UCSD-AML1 (cell line): ENCODE results near the gene OR2L3.
"Not testable (repeated sequence)": the region's sequence is repeated elsewhere in the genome, so short reads cannot be mapped to it uniquely, and the experiment has no call there.

Source experiments
- DNase-seq: peaks from one replicate; lab custom pipeline; 2025; ENCODE audit not compliant: unreplicated experiment; lab: John Stamatoyannopoulos, UW

OR2L3 gene, protein sequence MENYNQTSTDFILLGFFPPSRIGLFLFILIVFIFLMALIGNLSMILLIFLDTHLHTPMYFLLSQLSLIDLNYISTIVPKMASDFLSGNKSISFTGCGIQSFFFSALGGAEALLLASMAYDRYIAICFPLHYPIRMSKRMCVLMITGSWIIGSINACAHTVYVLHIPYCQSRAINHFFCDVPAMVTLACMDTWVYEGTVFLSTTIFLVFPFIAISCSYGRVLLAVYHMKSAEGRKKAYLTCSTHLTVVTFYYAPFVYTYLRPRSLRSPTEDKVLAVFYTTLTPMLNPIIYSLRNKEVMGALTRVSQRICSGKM

DNA sequence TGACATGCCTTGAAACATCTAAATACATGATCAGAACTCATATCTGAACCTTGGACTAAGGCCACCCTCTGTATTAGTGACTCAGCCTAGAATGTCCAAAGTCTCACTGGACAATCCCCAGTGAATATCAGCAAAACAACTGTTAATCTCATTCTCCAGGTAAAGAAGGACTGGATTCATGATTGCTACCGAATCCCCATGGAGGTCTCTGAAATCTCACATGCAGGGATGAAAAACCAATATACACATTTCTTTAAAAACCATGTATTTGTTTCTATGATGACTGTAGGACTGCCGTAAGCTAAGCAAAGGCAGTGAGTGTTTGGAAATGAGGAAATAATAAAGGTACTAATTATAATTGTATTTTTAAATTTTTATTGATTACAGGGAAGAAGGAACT lies at the start of gene OR2L3:
Gene OR2L3 (plus strand): TSS at position 301 of the 400 bp plus-strand sequence. CDS start 13,846 bp downstream, outside the sequence.
- DNase-seq = no peak

DNA sequence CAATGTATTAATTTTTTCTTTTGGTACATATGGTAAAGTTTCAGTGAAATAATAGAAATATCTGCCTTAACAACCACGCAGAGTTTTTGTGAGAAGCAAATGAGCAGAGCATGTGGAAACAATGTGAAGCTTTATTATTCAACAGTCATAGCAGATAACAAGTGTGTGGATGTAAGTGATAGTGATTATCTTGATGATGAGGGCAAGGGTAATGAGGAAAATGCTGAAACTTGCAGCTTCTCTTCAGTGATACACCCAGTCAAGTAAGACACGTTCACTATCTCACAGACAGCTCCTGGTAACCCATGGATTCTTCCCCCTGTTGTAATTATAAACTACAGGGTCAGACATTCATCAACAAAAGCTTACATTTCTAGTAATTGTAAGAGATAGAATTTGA lies 47.8 kb upstream of the OR2L3 start:
- no peak for DNase-seq

DNA sequence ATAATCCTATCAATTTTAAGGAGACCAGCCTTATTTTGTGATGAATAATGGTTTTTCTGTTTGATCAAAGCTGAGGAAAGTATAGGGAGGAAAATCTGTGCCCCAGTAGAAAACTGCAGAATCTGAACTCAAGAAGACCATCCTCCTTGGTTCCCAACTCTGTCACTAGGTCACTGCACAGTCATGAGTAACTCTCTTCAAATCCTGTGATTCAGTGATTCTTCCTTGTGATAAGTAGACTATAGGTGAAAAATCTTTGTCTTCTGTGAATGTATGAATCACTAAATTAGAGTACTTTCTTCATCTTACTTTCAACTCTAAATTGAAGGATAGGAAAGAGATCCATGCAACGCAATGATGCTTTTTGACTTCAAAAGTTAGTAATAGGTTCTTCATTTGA lies 46.5 kb upstream of the OR2L3 start:
- no peak for DNase-seq

DNA sequence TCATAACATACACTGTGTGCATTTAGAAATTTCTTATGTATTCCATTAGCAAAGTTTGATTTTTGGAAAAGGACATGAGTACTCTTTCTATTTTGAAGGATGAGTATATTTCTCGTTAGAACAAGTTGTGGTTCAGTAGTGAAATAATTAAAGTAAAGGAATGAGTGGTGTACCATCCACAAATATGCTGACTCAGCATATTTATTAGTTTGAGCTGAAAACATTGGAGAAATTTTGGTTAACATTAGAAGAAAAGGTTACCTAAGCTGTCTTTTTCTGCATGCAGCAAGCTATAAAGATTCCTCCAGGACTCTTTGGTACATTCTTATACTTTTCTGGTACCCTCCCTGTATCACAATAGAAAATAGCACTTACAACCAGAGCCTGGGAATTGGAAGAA lies 38.9 kb upstream of the OR2L3 start:
- no peak for DNase-seq

DNA sequence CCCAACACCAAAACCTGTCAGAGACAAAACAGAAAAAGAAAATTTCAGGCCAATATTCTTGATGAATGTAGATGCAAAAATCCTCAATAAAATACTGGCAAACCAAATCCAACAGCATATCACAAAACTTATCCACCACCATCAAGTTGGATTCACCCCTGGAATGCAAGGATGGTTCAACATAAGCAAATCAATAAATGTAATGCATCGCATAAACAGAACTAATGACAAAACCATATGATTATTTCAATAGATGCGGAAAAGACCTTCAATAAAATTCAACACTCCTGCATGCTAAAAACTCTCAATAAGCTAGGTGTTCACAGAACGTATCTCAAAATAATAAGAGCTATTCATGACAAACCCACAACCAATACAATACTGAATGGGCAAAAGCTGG lies 37.0 kb upstream of the OR2L3 start:
- DNase-seq = no peak

DNA sequence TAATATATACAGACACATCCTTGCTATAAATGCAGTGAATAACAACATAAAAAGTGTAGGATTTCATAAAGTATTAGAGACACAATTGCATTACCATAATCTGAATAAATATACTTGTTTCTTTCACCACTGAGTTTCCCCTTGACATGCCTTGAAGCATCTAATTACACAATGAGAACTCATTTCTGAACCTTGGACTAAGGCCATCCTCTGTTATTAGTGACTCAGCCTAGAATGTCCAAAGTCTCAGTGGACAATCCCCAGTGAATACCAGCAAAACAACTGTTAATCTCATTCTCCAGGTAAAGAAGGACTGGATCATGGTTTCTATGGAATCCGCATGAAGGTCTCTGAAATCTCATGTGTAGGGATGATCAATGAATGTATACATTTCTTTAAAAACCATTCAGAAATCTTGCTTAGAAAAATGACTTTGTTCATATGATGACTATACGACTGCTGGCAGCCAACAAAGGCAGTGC lies 33.4 kb upstream of the OR2L3 start, which contains the start of gene OR2L5:
Gene OR2L5 (plus strand): TSS at position 432 of the 482 bp plus-strand sequence. CDS start 8,288 bp downstream, outside the sequence.
- DNase-seq = no peak

DNA sequence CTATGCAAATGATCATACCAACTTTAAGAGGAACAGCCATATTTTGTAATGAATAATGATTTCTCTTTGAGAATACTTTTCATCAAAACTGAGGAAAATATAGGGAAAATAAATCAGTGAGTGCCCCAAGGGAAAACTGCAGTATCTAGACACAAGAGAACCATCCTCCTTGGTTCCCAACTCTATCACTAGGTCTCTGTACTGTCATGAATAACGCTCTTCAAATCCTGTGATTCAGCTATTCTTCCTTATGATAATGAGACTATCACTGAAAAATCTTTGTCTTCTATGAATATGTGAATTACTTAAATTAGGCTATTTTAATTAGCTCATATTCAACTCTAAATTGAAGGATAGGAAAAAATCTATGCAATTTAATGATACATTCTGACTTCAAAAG lies 30.8 kb upstream of the OR2L3 start:
- no peak for DNase-seq

DNA sequence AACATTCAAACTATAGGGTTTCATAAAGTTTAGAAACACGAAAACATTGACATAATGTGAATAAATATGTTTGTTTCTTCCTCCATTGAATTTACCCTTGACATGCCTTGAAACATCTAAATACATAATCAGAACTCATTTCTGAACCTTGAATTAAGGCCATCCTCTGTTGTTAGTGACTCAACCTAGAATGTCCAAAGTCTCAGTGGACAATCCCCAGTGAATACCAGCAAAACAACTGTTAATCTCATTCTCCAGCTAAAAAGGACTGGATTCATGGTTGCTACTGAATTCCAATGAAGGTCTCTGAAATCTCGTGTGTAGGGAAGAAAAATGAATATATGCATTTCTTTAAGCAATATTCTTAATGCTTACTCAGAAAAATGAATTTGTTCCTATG lies 16.9 kb upstream of the OR2L3 start, which contains the start of gene OR2L2:
Gene OR2L2 (plus strand): TSS at position 301 of the 400 bp plus-strand sequence. CDS start 8,198 bp downstream, outside the sequence.
- no peak for DNase-seq

DNA sequence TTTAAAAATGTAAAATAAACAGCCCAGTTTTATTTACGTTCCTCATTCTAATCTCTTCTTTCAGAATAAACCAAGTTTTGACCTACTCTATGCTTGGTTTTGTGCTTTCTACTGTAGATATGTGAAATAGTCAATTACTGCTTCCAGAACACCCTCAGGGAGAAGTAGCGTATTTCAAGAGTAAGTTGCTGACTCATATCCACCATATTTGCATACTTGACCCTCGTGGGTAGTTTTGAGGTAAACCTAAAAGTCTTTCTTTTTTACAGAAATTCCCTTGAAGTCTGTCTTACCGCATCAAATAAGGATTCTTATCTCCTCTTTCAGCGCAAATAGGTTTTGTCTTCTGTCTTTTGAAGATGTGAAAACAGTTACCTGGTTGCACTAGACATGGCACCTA lies 1.4 kb upstream of the OR2L3 start:
- DNase-seq = no peak

DNA sequence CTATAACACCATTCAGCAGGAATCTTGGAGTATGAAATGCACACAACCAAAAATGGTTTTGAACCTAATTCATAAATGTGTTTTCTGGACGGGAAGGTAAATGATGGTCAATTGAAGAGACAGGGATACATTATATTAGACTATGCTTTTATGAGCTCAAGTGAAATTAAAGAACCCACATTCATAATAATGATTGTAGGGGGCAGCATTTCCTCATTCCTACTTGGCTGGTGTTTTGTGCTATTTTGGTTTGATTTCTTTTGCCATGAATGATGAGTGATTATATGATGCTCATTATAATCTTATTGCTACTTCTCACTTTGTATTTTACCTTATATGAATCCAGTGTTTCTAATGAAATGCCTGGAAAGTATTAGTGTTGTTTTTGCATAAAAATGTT lies 372 bp downstream of the OR2L3 start:
- no peak for DNase-seq

DNA sequence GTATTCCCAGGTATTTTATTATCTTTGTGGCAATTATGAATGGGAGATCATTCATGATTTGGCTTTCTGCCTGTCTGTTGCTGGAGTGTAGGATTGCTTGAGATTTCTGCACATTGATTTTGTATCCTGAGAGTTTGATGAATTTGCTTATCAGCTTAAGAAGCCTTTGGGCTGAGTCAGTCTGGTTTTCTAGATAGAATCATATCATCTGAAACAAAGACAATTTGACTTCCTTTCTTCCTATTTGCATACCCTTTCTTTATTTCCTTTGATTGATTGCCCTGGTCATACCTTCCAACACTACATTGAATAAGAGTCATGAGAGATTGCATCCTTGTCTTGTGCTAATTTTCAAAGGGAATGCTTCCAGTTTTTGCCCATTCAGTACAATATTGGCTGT lies 8.0 kb downstream of the OR2L3 start:
- no peak for DNase-seq

DNA sequence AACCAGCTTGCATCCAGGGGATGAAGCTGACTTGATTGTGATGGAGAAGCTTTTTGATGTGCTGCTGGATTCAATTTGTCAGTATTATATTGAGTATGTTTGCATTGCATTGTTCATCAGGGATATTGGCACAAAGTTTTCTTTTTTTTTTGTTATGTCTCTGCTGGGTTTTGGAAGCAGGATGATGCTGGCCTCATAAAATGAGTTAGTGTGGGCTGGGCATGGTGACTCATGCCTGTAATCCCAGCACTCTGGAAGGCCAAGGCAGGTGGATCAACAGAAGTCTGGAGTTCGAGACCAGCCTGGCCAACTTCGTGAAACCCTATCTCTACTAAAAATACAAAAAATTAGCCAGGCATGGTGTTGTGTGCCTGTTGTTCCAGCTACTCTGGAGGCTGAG lies 8.6 kb downstream of the OR2L3 start:
- no peak for DNase-seq

DNA sequence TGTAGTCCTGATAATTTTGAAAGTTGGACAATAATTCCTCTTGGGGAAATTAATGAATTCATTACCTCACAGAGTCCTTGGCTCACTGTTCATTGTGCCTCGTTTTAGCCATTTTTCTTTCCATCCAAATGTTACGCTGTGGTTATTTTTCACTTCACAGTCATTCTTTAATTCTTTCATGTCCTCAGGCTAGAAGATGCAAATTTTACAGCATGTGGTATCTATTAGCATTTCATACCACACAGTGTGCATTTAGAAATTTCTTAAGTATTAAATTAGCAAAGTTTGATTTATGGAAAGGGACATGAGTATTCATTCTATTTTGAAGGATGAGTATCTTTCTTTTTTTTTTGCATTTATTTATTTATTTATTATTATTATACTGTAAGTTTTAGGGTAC lies 18.4 kb downstream of the OR2L3 start:
- DNase-seq = no peak

DNA sequence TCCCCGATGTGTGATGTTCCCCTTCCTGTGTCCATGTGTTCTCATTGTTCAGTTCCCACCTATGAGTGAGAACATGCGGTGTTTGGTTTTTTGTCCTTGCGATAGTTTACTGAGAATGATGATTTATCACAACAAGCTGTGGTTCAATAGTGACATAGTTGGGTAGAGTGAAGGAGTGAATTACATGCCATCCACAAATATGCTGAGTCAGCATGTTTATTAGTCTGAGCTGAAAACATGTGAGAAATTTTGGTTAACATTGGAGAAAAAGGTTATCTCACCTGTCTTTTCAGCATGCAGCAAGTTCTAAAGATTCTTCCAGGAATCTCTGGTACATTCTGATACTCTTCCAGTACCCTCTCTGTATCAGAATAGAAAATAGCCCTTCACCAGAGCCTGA lies 19.0 kb downstream of the OR2L3 start:
- DNase-seq = no peak

DNA sequence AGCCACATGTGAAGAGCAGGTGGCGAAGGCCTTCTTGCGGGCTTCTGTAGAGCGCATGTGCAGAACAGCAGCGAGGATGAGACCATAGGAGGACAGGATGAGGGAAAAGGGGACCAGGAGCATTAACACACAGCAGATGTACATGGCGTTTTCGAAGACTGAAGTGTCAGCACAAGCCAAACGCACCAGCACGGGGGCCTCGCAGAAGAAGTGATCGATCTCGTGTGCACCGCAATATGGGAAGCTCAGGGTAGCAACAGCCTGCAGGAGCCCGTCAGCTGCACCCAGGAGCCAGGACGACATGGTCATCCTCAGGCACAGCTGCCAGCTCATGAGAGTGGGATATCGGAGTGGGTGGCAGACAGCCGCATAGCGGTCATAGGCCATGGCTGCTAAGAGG lies 37.2 kb downstream of the OR2L3 start:
- DNase-seq = not testable (repeated sequence)

DNA sequence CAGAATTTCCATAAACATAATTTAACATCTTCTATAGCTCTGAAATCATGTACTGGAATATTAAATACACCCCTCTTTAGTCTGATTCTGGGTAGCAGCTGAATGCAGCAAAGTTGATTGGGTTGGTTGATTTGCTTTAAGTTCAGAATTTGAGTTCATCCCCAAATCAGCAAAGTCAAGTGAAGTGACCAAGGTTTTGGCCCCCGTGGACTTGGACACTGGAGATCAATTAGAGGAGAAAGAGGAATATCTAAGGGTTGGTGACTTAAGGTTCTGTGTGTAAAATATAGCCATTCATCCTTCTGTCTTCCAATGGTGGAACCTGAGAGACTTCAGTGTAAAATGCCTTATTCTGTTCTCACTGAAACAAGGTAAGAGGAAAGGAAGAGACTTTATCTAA lies 48.2 kb downstream of the OR2L3 start, which contains the start of gene OR2L13:
Gene OR2L13 (plus strand): TSS at position 301 of the 400 bp plus-strand sequence. CDS start 4,192 bp downstream, outside the sequence.
- no peak for DNase-seq

DNA sequence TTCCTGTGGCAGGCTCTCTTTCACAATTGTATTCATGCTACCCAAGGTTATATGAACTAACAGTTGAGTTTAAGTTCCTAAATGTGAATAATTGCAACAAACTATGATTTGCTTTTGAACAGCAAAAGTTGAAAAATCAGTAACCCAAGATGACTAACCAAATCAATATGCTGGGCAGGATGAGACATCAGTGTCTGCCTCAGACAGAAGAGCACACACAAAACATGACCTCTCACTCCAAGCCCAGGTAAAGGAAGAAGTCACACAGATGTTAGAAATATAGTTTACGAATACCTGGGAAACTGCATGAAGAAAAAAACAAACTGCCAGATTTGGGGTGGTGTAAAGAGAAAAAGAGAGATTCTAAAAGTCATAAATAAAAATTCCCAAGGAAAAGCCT lies 51.9 kb downstream of the OR2L3 start:
- no peak for DNase-seq

DNA sequence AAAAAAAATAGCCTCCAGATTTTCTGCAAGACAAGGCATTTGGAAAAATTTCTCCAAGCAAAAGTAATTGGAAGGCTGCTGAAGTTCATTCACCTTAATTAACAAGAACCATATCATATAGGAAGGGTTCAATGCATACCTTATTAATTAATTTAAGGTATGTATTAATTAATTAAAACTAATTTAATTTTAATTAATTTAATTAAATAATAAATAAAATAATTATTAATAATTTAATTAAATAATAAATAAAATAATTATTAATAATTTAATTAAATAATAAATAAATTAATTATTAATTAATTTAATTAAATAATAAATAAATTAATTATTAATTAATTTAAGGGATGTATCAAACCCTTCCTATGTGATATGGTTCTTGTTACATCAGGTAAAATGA lies 56.2 kb downstream of the OR2L3 start:
- DNase-seq = no peak

DNA sequence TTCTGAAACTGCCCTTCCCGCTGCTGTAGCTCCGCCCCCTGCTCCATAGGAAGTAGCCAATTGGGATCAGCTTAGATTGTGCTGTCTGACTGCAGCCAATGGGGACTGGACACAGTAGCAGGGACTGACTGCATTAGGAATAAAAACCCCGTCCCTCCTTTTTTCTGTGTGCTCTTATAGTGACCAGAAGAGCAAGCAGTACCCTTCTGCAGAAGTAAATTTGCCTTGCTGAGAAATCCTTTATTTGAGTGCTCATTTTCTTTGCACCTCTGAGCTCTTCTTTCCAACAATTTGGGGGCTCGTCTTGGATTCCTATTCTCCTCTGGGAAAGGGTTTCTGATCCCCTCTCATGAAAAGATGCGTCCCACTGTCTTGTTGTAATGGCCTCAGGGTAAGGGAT lies 64.5 kb downstream of the OR2L3 start:
- DNase-seq = no peak
